ENCODE measurements around the gene OR5L2.
"Not testable (repeated sequence)": the region's sequence is repeated elsewhere in the genome, so short reads cannot be mapped to it uniquely, and the experiment has no call there.

OR5L2 gene

GRCh38 chr11:55826919-55827318 lies at the start of gene OR5L2:
TSS of gene OR5L2 (plus strand) at chr11:55827219. CDS start at chr11:55827219, 0 bp downstream.
- DNase-seq = no peak

DNA sequence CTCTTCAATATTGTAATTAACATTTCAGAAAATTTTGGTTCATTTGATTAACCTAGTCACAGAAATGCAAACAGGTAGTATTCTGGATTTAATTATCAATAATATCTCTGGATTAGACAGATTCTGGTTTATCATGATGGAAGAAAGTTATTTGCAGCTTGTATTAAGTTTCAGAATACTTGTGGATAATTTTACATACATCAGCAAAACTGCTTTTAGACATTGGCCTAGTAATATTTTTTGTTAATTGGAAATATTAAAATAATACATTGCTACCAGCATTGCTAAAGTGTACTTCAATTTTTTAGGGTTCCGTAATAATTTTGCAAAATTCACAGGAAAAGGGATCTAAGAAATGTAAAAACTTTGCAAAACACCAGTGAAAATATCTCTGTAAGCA lies 35.4 kb upstream of the OR5L2 start:
- no peak for DNase-seq

DNA sequence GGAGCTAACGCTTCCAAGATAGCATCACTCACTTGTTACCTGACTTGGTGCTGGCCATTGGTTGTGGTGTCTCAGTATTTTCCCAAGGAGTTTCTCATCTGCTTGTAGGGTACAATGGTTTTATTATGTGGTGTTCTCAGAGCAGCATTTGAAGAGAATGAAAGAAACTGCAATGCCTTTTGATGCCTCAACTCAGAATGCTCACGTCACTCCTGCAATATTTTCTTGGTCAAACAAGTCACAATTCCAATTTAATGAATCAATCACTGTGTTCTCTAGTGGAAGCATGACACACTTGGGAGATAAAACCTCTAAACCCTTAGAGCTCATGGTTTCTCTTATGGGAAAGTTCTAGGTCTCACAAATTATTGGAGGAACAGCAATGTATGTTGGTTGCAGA lies 33.7 kb upstream of the OR5L2 start:
- no peak for DNase-seq

- no peak for DNase-seq
Measured at GRCh38 chr11:55795256-55795655, 31.8 kb upstream of the OR5L2 start, which contains the start of gene OR5D14. TSS of gene OR5D14 (plus strand) at chr11:55795556. CDS start at chr11:55795556, 0 bp downstream.

DNA sequence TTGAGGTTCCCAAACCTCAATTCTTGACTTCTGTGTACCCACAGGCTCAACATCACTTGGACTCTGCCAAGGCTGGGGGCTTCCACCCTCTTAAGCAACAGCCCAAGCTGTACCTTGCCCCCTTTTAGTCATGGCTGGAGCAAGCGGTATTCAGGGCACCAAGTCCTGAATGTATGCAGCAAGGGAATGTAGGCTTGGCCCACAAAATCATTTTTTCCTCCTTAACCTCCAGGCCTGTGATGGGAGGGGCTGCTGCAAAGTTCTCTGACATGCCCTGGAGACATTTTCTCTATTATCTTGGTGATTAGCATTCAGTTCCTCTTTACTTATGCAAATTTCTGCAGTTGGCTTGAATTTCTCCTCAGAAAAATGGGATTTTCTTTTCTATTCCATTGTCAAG lies 20.8 kb upstream of the OR5L2 start:
- DNase-seq = no peak

GRCh38 chr11:55811067-55811466 lies 16.0 kb upstream of the OR5L2 start, which contains the start of gene OR5L1:
TSS of gene OR5L1 (plus strand) at chr11:55811367. CDS start at chr11:55811467, 100 bp downstream.
- no peak for DNase-seq

- DNase-seq = no peak
Measured at GRCh38 chr11:55819330-55819729, 7.7 kb upstream of the OR5L2 start, which contains the start of gene OR5D18. TSS of gene OR5D18 (plus strand) at chr11:55819630. CDS start at chr11:55819630, 0 bp downstream.

DNA sequence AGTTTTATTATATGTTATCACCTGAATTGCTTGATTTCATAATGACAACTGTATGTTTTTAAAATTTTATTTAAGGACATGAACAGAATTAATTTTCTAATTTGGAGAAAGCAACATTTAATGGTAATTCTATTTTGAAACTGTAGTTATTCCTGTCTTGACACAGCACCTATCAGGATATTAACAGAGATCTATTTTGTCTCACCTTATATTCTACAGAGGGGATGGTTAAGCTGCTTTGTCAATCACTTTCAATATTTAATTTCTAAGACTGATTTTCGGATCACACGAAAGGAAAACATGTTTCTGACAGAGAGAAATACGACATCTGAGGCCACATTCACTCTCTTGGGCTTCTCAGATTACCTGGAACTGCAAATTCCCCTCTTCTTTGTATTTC lies 11.4 kb downstream of the OR5L2 start, which contains the start of gene OR5D16:
Gene OR5D16 (plus strand): TSS at position 301 of the 400 bp plus-strand sequence. CDS start 0 bp downstream, at position 301.
- DNase-seq = no peak

DNA sequence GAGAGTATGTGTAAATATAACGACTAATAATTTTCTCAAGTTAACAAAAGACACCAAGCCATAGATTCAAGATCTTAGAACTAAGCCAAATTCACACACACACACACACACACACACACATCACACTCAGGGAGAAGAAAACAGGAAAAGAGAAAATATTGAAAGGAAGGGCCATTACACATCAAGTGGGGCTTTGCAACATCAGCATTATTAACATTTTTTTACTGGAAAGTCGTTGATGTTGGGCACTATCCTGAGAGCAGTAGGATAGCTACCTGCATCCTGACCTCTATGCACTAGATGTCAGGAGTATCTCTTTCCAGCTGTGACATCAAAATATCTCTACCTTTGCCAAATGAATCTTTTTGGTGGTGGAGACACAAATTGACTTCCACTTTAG lies 20.4 kb downstream of the OR5L2 start:
- no peak for DNase-seq

GRCh38 chr11:55849037-55849436 lies 22.0 kb downstream of the OR5L2 start:
- DNase-seq = no peak

- DNase-seq = no peak
Measured at GRCh38 chr11:55852141-55852540, 25.1 kb downstream of the OR5L2 start.

GRCh38 chr11:55854704-55855103 lies 27.7 kb downstream of the OR5L2 start:
- no peak for DNase-seq

DNA sequence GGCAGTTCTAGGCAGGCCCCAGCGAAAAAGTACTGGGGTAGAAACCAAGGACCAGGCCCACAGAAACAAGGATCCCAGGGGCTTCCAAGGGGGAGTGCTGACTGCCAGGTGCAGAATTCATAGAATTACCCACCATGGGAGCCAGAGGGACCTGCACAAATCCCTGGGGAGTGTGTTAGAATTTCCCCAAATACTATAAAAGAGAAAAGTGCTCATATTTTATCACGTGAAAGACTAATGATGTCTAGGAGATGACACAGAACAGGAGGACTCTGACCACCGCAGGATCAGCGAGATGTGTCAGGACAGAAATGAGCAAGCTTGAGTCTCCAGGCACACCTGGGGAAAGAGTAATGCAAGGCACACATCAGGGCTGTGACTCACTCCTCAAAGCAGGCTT lies 40.3 kb downstream of the OR5L2 start:
- not testable (repeated sequence) for DNase-seq

DNA sequence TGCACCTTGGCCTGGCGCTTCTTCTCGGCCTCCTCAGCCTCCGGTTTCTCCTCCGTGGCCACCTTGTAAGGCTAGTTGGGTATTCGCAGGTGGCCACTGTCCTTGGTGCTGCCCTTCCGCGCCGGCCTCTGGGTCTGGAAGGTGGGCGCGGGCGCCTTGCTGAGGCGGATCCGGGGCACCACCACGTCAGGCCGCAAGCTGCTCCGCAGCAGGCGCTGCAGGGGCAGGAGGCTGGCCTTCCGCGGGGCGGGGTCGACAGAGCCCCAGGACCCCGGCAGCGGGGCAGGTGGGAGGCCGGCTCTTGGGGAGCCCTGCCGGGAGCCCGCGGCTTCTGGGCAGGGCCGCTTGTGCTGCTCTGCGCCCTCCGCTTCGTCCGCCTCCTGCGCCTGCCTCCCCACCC lies 45.7 kb downstream of the OR5L2 start:
- not testable (repeated sequence) for DNase-seq

DNA sequence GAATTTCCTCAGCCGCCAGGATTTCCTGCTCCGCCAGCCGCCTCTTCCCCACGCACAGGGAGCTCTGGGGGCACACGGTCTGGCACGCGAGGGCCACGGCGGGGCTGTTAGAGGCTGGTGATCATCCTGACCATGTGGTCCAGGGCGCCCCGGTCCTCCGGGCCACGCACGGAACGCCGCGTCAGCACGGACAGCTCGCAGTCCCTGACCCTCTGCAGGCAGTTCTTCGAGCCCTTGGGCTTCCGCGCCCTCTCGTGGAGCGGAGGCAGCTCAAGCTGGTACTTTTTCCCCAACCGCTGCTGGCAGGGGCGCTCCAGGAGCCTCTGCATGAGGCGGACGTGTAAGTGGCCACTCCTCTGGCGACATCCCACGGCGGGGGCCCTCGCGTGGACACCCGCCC lies 46.1 kb downstream of the OR5L2 start:
- not testable (repeated sequence) for DNase-seq
